GM23248 (cell line): ENCODE results near the gene RCAN3. TPM values are rescaled to one million over a fixed set of nuclear protein-coding genes. Genes with fewer than 3 reads are reported as not detected.

ENCODE experiments used
- DNase-seq: peaks from one replicate; pipeline ENCODE4 v3.0.0-alpha.2; 2015
- H2AFZ ChIP-seq: fragments of 200-600 bp; sonication (generic); 2 replicates; pipeline ENCODE4 v1.6.1; 2016; ENCODE audit warnings: antibody characterized with exemption
- H3F3A ChIP-seq: fragments of 200-600 bp; sonication (generic); 2 replicates; pipeline ENCODE4 v1.6.1; 2016; ENCODE audit warnings: mild to moderate bottlenecking, antibody characterized with exemption, mixed run types; ENCODE audit not compliant: insufficient read depth
- H3K27ac ChIP-seq: fragments of 200-600 bp; sonication (generic); 2 replicates; pipeline ENCODE4 v1.5.1; 2016; ENCODE audit warnings: mild to moderate bottlenecking
- H3K27me3 ChIP-seq: fragments of 200-600 bp; sonication (generic); replicated peaks from 2 replicates; pipeline ENCODE4 v1.6.1; 2016; ENCODE audit warnings: mild to moderate bottlenecking; ENCODE audit not compliant: insufficient read depth
- H3K36me3 ChIP-seq: fragments of 200-600 bp; sonication (generic); 2 replicates; pipeline ENCODE4 v1.6.1; 2016; ENCODE audit warnings: low read depth, mild to moderate bottlenecking
- H3K4me1 ChIP-seq: fragments of 200-600 bp; sonication (generic); 2 replicates; pipeline ENCODE4 v1.6.1; 2016; ENCODE audit warnings: mild to moderate bottlenecking; ENCODE audit not compliant: insufficient read depth
- H3K4me2 ChIP-seq: fragments of 200-600 bp; sonication (generic); one replicate; pipeline ENCODE4 v1.6.1; 2016; ENCODE audit warnings: mild to moderate bottlenecking; ENCODE audit not compliant: unreplicated experiment
- H3K4me3 ChIP-seq: fragments of 200-600 bp; sonication (generic); 2 replicates; pipeline ENCODE4 v1.5.1; 2016; ENCODE audit warnings: mild to moderate bottlenecking
- H3K79me2 ChIP-seq: fragments of 200-600 bp; sonication (generic); 2 replicates; pipeline ENCODE4 v1.6.1; 2016; ENCODE audit warnings: mild to moderate bottlenecking; ENCODE audit not compliant: insufficient read depth
- H3K9ac ChIP-seq: fragments of 200-600 bp; sonication (generic); 2 replicates; pipeline ENCODE4 v1.6.1; 2016; ENCODE audit warnings: mild to moderate bottlenecking
- H3K9me2 ChIP-seq: fragments of 200-600 bp; sonication (generic); 2 replicates; pipeline ENCODE4 v1.6.1; 2016; ENCODE audit warnings: mixed run types, mild to moderate bottlenecking, moderate library complexity; ENCODE audit not compliant: insufficient read depth
- H3K9me3 ChIP-seq: fragments of 200-600 bp; sonication (generic); one replicate; pipeline ENCODE4 v1.6.1; 2017; ENCODE audit warnings: low read depth
- H4K20me1 ChIP-seq: fragments of 200-600 bp; sonication (generic); 2 replicates; pipeline ENCODE4 v1.6.0; 2016; ENCODE audit not compliant: insufficient read depth
- EZH2 ChIP-seq: fragments of 200-600 bp; sonication (generic); IDR thresholded peaks from 2 replicates; pipeline ENCODE4 v1.6.1; 2018; ENCODE audit warnings: antibody characterized with exemption, mild to moderate bottlenecking; ENCODE audit not compliant: insufficient read depth, poor library complexity, severe bottlenecking
- EZH2phosphoT487 ChIP-seq: fragments of 200-600 bp; sonication (generic); IDR thresholded peaks from 2 replicates; pipeline ENCODE4 v1.6.1; 2018; ENCODE audit warnings: antibody characterized with exemption, moderate library complexity, mild to moderate bottlenecking, low read depth; ENCODE audit not compliant: insufficient read depth
- WGBS, 2 experiments: methylation state at CpG; one replicate each; pipeline ENCODE4 v1.1.6; 2015 to 2017; ENCODE audit warnings: low lambda C conversion rate in 2 of 2, low coverage in 1 of 2; ENCODE audit errors: missing lambda C conversion rate in 2 of 2; 5-methylcytosine and 5-hydroxymethylcytosine counted together
- in situ Hi-C: fragments of 300-500 bp; cut with MboI; formaldehyde crosslinking; loops from 2 replicates; pipeline ENCODE4 v1.15.0; 2020
- polyA plus RNA-seq: library from polyadenylated mRNA; unstranded; fragments of >200 nt; fragmentation: Nextera tagmentation; extraction: Ambion mirVana; gene quantifications from 2 replicates; pipeline ENCODE4 v1.2.1, GENCODE V29; 2016
- total RNA-seq: library from RNA; depleted of rRNA; stranded (reverse); fragments of >200 nt; shearing (Covaris generic); gene quantifications from 2 replicates; pipeline ENCODE4 v1.2.3, GENCODE V29; 2014

The RCAN3 gene
- total and polyA plus RNA-seq, 2 experiments from 2014 or later: 7.9 to 10.8 TPM

GRCh38 chr1:24506691-24507381 lies 4.2 kb downstream of the RCAN3 start:
- no peak for TF ChIP-seq EZH2
- H3K4me2 ChIP-seq: no peak overlapping the region
- no peaks in the 10 kb centered on the region for H3K9me2 ChIP-seq
- DNase-seq: no peak
- H3K4me3 ChIP-seq: no peak overlapping the region
- H3K9ac ChIP-seq: no peak overlapping the region
- in situ Hi-C loops: no loop called here
- H3F3A ChIP-seq: peaks cover 6% of the 10 kb centered on the region
- 89 to 92% methylated on average over 5 of the region's 5 CpGs for WGBS, 2 experiments
- H3K27ac ChIP-seq: no peak overlapping the region
- peaks cover 7% of the 10 kb centered on the region; the same call in 1 of the 2 replicates for H3K4me1 ChIP-seq
- no peaks in the 10 kb centered on the region for H3K36me3 ChIP-seq
- H4K20me1 ChIP-seq: no peaks in the 10 kb centered on the region
- no peaks in the 10 kb centered on the region for H3K9me3 ChIP-seq
- H2AFZ ChIP-seq: no peak overlapping the region
- peaks cover 64% of the 10 kb centered on the region for H3K79me2 ChIP-seq
- no peaks in the 10 kb centered on the region for H3K27me3 ChIP-seq

- no peak overlapping the region for H2AFZ ChIP-seq
- H4K20me1 ChIP-seq: no peaks in the 10 kb centered on the region
- DNase-seq: no peak
- H3F3A ChIP-seq: peaks cover 5% of the 10 kb centered on the region; the same call in 1 of the 2 replicates
- peaks cover 70% of the 10 kb centered on the region for H3K79me2 ChIP-seq
- H3K27ac ChIP-seq: no peak overlapping the region
- in situ Hi-C loops: no loop called here
- no peak overlapping the region for H3K9ac ChIP-seq
- H3K9me3 ChIP-seq: no peaks in the 10 kb centered on the region
- H3K9me2 ChIP-seq: no peaks in the 10 kb centered on the region
- 97 to 98% methylated on average over 5 of the region's 5 CpGs for WGBS, 2 experiments
- no peak overlapping the region for H3K4me2 ChIP-seq
- no peaks in the 10 kb centered on the region for H3K27me3 ChIP-seq
- peaks cover 7% of the 10 kb centered on the region; the same call in 1 of the 2 replicates for H3K4me1 ChIP-seq
- no peaks in the 10 kb centered on the region for H3K36me3 ChIP-seq
- TF ChIP-seq EZH2phosphoT487 (no peak), EZH2 (no peak)
- no peak overlapping the region for H3K4me3 ChIP-seq
Measured at GRCh38 chr1:24507405-24507804, 4.8 kb downstream of the RCAN3 start.

- Histone ChIP-seq H3K27me3 (no peaks in the 10 kb centered on the region), H4K20me1 (no peaks in the 10 kb centered on the region), H3K4me1 (peaks cover 5% of the 10 kb centered on the region; the same call in 1 of the 2 replicates), H3K9me2 (no peaks in the 10 kb centered on the region), H3K9me3 (no peaks in the 10 kb centered on the region), H3K36me3 (no peaks in the 10 kb centered on the region), H3K9ac (no peak overlapping the region), H3K4me2 (no peak overlapping the region), H3F3A (peaks cover 2% of the 10 kb centered on the region; the same call in 1 of the 2 replicates), H2AFZ (no peak overlapping the region), H3K27ac (no peak overlapping the region), H3K79me2 (peaks cover 69% of the 10 kb centered on the region), H3K4me3 (no peak overlapping the region)
- no peak for DNase-seq
- no peak for TF ChIP-seq EZH2
- no peak for TF ChIP-seq EZH2phosphoT487
- in situ Hi-C loops: no loop called here
- 94 to 97% methylated on average over 5 of the region's 5 CpGs for WGBS, 2 experiments
Measured at GRCh38 chr1:24508911-24509310, 6.3 kb downstream of the RCAN3 start.

- H3K9me3 ChIP-seq: no peaks in the 10 kb centered on the region
- no peaks in the 10 kb centered on the region for H3K27me3 ChIP-seq
- TF ChIP-seq EZH2phosphoT487 (no peak), EZH2 (no peak)
- in situ Hi-C loops: no loop called here
- no peak for DNase-seq
- no peak overlapping the region for H2AFZ ChIP-seq
- H3K9me2 ChIP-seq: no peaks in the 10 kb centered on the region
- H4K20me1 ChIP-seq: no peaks in the 10 kb centered on the region
- 53 to 59% methylated on average over 2 of the region's 2 CpGs for WGBS, 2 experiments
- H3K79me2 ChIP-seq: peaks cover 37% of the 10 kb centered on the region
- H3K36me3 ChIP-seq: no peaks in the 10 kb centered on the region
- peaks cover 4% of the 10 kb centered on the region for H3K4me1 ChIP-seq
- no peak overlapping the region for H3K4me3 ChIP-seq
- peaks cover 10% of the 10 kb centered on the region for H3F3A ChIP-seq
- no peak overlapping the region for H3K4me2 ChIP-seq
- no peak overlapping the region for H3K27ac ChIP-seq
- H3K9ac ChIP-seq: no peak overlapping the region
Measured at GRCh38 chr1:24513706-24514105, 11.1 kb downstream of the RCAN3 start.
